Stimulated activated CD8-positive, alpha-beta memory T cell treated with anti-CD3 and anti-CD28 coated beads, Interleukin-7, amount 100 ng/mL, for 48 hours (primary cell): ENCODE measurements around the gene CIAO2B.

ENCODE experiments used
- DNase-seq, 2 donors: peaks; one replicate each; pipeline ENCODE4 v3.0.0-alpha.2; 2020; ENCODE audit warnings: low read depth in 1 of 2; ENCODE audit errors: extremely low read depth in 1 of 2

The CIAO2B gene

DNA sequence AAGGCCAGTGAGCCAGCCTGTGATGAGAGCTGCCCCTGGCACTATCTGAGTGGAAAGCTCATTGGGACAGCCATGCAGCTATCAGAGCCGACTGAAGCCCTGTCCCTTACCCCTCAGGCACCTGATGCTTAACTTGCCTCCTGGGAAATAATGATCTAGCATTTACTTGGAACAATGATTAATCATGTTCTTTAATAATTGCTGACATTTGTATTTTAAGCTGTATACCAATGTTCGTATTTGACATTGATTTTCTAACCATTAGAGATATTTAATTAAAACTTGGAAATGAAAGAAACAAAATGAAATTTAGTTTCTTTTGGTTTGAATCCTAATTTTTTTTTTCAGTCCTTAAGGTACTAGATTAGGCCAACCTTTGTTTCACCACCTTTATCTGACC is 43.4 kb downstream of the CIAO2B start:
- no peak for DNase-seq

DNA sequence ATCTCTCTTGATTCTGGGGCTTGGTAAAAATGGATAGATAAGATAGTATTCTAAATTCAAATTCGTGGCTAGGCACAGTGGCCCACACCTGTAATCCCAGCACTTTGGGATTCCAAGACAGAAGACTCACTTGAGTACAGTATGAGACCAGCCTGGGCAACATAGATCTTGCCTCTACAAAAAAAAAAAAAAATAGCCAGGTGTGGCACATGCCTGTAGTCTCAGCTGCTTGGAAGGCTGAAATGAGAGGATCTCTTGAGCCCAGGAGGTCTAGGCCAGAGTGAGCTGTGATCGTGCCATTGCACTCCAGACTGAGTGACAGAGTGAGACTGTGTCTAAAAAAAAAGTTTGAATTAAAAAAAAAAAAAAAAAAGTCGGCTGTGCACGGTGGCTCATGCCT is 44.6 kb downstream of the CIAO2B start:
- no peak for DNase-seq

DNA sequence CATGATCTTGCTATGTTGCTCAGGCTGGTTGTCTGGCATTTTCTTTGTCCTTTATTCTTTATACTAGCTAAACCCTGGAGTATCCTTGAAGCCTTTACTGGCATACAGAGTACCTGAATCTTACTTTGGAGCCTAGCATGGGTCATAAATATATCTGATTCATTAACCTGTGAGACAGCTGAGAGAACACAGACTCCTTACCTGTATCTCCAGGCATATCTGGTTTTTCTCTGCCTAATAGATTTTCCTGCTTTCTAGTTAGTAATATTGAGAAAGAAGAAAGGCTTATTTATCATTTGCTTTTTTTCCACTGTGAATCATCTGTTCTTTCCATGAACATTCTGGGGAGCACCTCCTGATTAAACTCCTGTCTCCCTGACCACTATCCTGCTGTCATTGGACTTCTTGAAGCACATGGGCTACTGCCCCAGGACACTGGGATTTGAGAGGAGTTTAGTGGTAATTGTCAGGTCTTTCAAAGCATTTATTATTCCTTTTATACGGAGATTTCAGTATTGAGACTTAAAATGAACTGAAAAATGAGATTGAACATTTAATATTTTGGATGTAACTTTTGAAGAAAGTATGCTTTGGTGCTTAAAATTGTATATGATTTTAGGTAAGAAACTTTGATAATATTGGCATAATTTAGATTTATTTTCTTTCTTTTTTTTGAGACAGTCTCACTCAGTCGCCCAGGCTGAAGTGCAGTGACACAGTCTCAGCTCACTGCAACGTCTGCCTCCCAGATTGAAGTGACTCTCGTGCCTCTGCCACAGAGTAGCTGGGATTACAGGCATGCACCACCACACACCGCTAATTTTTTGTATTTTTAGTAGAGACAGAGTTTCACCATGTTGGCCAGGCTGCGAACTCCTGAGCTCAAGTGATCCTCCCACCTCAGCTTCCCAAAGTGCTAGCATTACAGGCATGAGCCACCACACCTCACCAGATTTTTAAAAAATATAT is 45.3 kb downstream of the CIAO2B start:
- DNase-seq, result no peak

DNA sequence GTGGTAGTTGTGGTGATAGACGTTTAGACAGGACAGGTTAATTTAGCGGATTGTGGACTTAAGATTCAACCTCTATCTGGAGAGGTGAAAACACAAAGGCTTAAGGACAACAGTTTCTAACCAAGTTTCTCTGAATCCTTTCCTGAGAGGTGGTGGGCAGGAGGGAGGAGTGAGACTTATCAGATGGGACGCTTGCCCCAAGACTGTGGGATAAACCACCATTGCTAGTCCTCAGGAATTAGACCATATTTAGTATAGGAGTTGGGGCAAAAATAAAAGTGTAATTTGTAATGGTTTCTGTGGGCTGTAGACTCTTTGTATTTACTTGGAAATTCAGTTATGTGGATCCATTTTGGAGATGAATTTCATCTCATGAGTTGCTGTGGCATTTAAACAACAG is 47.3 kb downstream of the CIAO2B start:
- no peak for DNase-seq

DNA sequence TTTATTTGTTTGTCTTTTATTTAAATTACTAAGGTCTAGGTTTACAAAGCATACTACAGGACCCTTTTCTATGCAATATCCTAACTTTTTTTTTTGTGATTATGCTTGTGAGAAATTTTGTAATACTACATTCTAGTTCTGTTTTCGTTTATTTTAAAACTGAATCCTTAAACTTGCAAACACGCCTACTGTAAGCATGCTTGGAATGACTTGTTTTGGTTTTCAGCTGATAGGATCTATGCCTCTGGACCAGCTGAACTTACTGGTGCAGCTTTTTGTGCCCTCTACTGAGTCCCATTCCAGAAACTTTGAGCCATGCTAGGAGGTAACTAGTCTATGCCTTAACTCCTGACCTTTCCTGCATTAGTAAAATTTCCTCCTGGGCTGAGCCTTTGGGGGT is 47.9 kb downstream of the CIAO2B start:
- no peak for DNase-seq

DNA sequence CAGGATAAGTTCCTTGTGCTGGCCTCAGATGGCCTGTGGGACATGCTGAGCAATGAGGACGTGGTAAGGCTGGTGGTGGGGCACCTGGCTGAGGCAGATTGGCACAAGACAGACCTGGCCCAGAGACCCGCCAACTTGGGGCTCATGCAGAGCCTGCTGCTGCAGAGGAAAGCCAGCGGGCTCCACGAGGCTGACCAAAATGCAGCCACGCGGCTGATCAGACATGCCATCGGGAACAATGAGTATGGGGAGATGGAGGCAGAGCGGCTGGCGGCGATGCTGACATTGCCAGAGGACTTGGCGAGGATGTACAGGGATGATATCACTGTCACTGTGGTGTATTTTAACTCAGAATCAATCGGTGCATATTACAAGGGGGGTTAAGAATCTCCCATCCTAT is 48.7 kb downstream of the CIAO2B start:
- DNase-seq, result no peak

DNA sequence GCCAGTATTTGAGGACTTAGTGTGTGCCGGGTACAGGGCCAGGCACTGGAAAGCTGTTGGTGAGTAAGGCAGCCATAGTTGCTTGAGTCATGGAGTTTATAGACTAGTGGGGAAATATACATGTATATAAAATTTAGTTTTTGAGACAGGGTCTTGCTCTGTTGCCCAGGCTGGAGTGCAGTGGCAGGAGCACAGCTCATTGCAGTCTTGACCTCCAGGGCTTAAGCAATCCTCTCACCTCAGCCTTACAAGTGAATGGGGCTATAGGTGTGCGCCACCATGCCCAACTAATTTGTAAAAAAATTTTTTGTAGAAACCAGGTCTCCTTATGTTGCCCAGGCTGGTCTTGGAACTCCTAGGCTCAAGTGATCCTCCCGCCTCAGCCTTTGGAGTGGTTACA is 51.5 kb downstream of the CIAO2B start:
- DNase-seq, result no peak
